SK-N-SH (cell line): ENCODE results near the gene CUEDC2. TPM values are rescaled to one million over a fixed set of nuclear protein-coding genes. Genes with fewer than 3 reads are reported as not detected.
A peak's percentile ranks its signal among the peaks of the same experiment; 100 is the strongest.

Experiments used
- CTCF ChIA-PET: fragments of 300-600, 350-600 bp; formaldehyde crosslinking; extraction: SDS; loops from one replicate; lab custom pipeline; 2021; lab: Yijun Ruan, JAX
- POLR2A ChIA-PET: fragments of 350-600 bp; sonication (Branson Sonifier 250); formaldehyde crosslinking; extraction: SDS; loops from one replicate; lab custom pipeline; 2020; ENCODE audit warnings: antibody characterized with exemption, inconsistent platforms; lab: Yijun Ruan, JAX
- DNase-seq: peaks from one replicate; pipeline ENCODE4 v3.0.0; 2012
- H2AFZ ChIP-seq: fragments of 200-600 bp; sonication (generic); 2 replicates; pipeline ENCODE4 v1.8.1; 2016; ENCODE audit warnings: antibody characterized with exemption, mild to moderate bottlenecking, low read depth
- H3F3A ChIP-seq: fragments of 200-600 bp; sonication (generic); replicated peaks from 2 replicates; pipeline ENCODE3; 2016; ENCODE audit warnings: antibody characterized with exemption, mild to moderate bottlenecking; ENCODE audit not compliant: insufficient read depth
- H3K27ac ChIP-seq, 2 experiments: fragments of 200-500 bp in 1 of 2; fragments of 200-600 bp in 1 of 2; sonication (Bioruptor generic) in 1 of 2; sonication (generic), shearing (Covaris generic) in 1 of 2; 2 replicates each; pipeline versions ENCODE4 v1.5.1 to v1.6.1; 2014 to 2016; ENCODE audit warnings: low read depth in 2 of 2, inconsistent platforms in 1 of 2, low read length in 1 of 2, mild to moderate bottlenecking in 1 of 2, mixed read lengths in 1 of 2
- H3K27me3 ChIP-seq: fragments of 200-600 bp; sonication (generic), shearing (Covaris generic); 2 replicates; pipeline ENCODE4 v1.6.1; 2016; ENCODE audit warnings: mixed run types; ENCODE audit not compliant: insufficient read depth
- H3K36me3 ChIP-seq, 2 experiments: fragments of 200-500 bp in 1 of 2; fragments of 200-600 bp in 1 of 2; sonication (Bioruptor generic) in 1 of 2; sonication (generic) in 1 of 2; replicated peaks in 1 of 2; 2 replicates each; pipeline versions ENCODE3 to v1.5.1; 2014 to 2016; ENCODE audit warnings: low read length in 1 of 2, mild to moderate bottlenecking in 1 of 2; ENCODE audit not compliant: insufficient read depth in 2 of 2, control insufficient read depth in 1 of 2
- H3K4me1 ChIP-seq, 2 experiments: fragments of 200-500 bp in 1 of 2; fragments of 200-600 bp in 1 of 2; sonication (Bioruptor generic) in 1 of 2; sonication (generic), shearing (Covaris generic) in 1 of 2; 2 replicates each; pipeline versions ENCODE4 v1.5.1 to v1.6.1; 2014 to 2016; ENCODE audit warnings: low read depth in 1 of 2, low read length in 1 of 2, mixed run types in 1 of 2; ENCODE audit not compliant: insufficient read depth in 2 of 2, control insufficient read depth in 1 of 2
- H3K4me2 ChIP-seq: fragments of 200-600 bp; sonication (generic), shearing (Covaris generic); 2 replicates; pipeline ENCODE4 v1.6.1; 2017; ENCODE audit warnings: mixed run types
- H3K4me3 ChIP-seq, 2 experiments: fragments of 200-500 bp in 1 of 2; fragments of 200-600 bp in 1 of 2; sonication (Bioruptor generic) in 1 of 2; sonication (generic), shearing (Covaris generic) in 1 of 2; 2 replicates each; pipeline versions ENCODE4 v1.5.1 to v1.8.1; 2014 to 2016; ENCODE audit warnings: low read depth in 2 of 2, inconsistent platforms in 1 of 2, low read length in 1 of 2, mild to moderate bottlenecking in 1 of 2, mixed read lengths in 1 of 2, moderate library complexity in 1 of 2
- H3K79me2 ChIP-seq: fragments of 200-600 bp; sonication (generic); 2 replicates; pipeline ENCODE4 v1.8.1; 2017; ENCODE audit warnings: mild to moderate bottlenecking; ENCODE audit not compliant: insufficient read depth
- H3K9ac ChIP-seq: fragments of 200-600 bp; sonication (generic); 2 replicates; pipeline ENCODE4 v1.6.1; 2017; ENCODE audit warnings: mixed run types
- H3K9me2 ChIP-seq: fragments of 200-600 bp; sonication (generic); 2 replicates; pipeline ENCODE4 v1.6.1; 2017; ENCODE audit warnings: mixed run types
- H3K9me3 ChIP-seq: fragments of 200-600 bp; sonication (generic); 2 replicates; pipeline ENCODE4 v1.6.1; 2017; ENCODE audit warnings: mixed run types, mild to moderate bottlenecking, moderate library complexity
- H4K20me1 ChIP-seq: fragments of 200-600 bp; sonication (generic); 2 replicates; pipeline ENCODE4 v1.6.1; 2017; ENCODE audit warnings: mild to moderate bottlenecking, mixed run types; ENCODE audit not compliant: insufficient read depth
- EP300 ChIP-seq, 2 experiments: IDR thresholded peaks; 2 replicates each; pipeline versions ENCODE4 v1.4.0 to v1.6.1; 2012; ENCODE audit warnings: borderline replicate concordance in 1 of 2, low read depth in 1 of 2, low read length in 1 of 2
- GABPA ChIP-seq: IDR thresholded peaks from 2 replicates; pipeline ENCODE4 v1.4.0; 2012; ENCODE audit warnings: low read depth, mild to moderate bottlenecking
- JUND ChIP-seq: IDR thresholded peaks from 2 replicates; pipeline ENCODE4 v1.4.0; 2012
- MXI1 ChIP-seq: IDR thresholded peaks from 2 replicates; pipeline ENCODE4 v1.6.1; 2012; ENCODE audit warnings: mild to moderate bottlenecking, low read depth, low read length, improper control_type of control experiment
- NRF1 ChIP-seq: IDR thresholded peaks from 2 replicates; pipeline ENCODE4 v1.6.1; 2012; ENCODE audit warnings: low read depth, mild to moderate bottlenecking, low read length
- POLR2AphosphoS5 ChIP-seq: IDR thresholded peaks from 2 replicates; pipeline ENCODE4 v1.6.1; 2012; ENCODE audit warnings: low read depth, low read length
- RCOR1 ChIP-seq: fragments of 150-350 bp; IDR thresholded peaks from 2 replicates; pipeline ENCODE4 v1.6.1; 2017; ENCODE audit warnings: antibody characterized with exemption, low read length
- REST ChIP-seq: IDR thresholded peaks from 2 replicates; pipeline ENCODE4 v1.6.1; 2012; ENCODE audit warnings: mild to moderate bottlenecking, low read depth, low read length, moderate library complexity
- TCF12 ChIP-seq: IDR thresholded peaks from 2 replicates; pipeline ENCODE4 v1.4.0; 2012
- WGBS: methylation state at CpG from one replicate; pipeline ENCODE4 v1.1.6; 2017; ENCODE audit warnings: low lambda C conversion rate; 5-methylcytosine and 5-hydroxymethylcytosine counted together
- polyA plus RNA-seq, 3 experiments: library from polyadenylated mRNA; depleted of rRNA; stranded (reverse); fragments of >200 nt; gene quantifications; 2 replicates each; pipeline ENCODE4 v1.2.3, GENCODE V29; 2012

CUEDC2 gene
- polyA plus RNA-seq, 1 of the 3 experiments (the other 2 are of a cell fraction), result 162 TPM

GRCh38 chr10:102419269-102420180 lies 12.8 kb downstream of the CUEDC2 start:
- no peak overlapping the region for H3K9ac ChIP-seq
- CTCF ChIA-PET, result interaction anchor here (1.1 to 18.3 kb wide), 7 partner anchors 8 to 250 kb away, joined by 3 to 359 read pairs (median 26); partner anchors contain the start of genes CUEDC2, NFKB2 and SUFU
- H3K9me3 ChIP-seq, result no peaks in the 10 kb centered on the region
- peak overlapping the region in 1 of 2 experiments; percentile 99; a peak in 3 of 4 replicates for H3K27ac ChIP-seq
- peak; percentile 92 for DNase-seq
- peak overlapping the region; percentile 84 for H3K4me2 ChIP-seq
- no peaks in the 10 kb centered on the region for H4K20me1 ChIP-seq
- POLR2A ChIA-PET, result interaction anchor here (0.6 to 4.2 kb wide), 7 partner anchors 13 to 42 kb away, joined by 3 to 41 read pairs (median 5); partner anchors contain the start of genes C10orf95 and CUEDC2
- no peaks in the 10 kb centered on the region for H3K9me2 ChIP-seq
- H2AFZ ChIP-seq, result peak overlapping the region; percentile 85
- under 1% methylated on average over 23 of the region's 54 CpGs for whole genome bisulfite sequencing
- peaks cover 15% of the 10 kb centered on the region for H3F3A ChIP-seq
- peaks cover 0 to 29% of the 10 kb centered on the region in 2 experiments; a peak in 2 of 4 replicates for H3K4me1 ChIP-seq
- H3K4me3 ChIP-seq, result peak overlapping the region; percentile 77 to 90
- H3K27me3 ChIP-seq, result no peaks in the 10 kb centered on the region
- H3K36me3 ChIP-seq, result peaks cover 0 to 17% of the 10 kb centered on the region in 2 experiments
- H3K79me2 ChIP-seq, result no peaks in the 10 kb centered on the region
- TF ChIP-seq MXI1, result peak; percentile 96; the same call in 1 of the 2 replicates
- TF ChIP-seq TCF12, result no peak
- TF ChIP-seq POLR2AphosphoS5, result no peak
- no peak for TF ChIP-seq GABPA
- peak; percentile 95 for TF ChIP-seq REST
- TF ChIP-seq NRF1, result peak; percentile 83
- no peak for TF ChIP-seq JUND
- no peak for TF ChIP-seq EP300 (IDR thresholded peaks at IDR 0.05; ENCODE audit: borderline replicate concordance in 1 of 2, low read depth in 1 of 2, low read length in 1 of 2)

- TF ChIP-seq RCOR1, result no peak
- TF ChIP-seq MXI1, result peak; percentile 77
- TF ChIP-seq, all 33 proteins: peak for 1
- Histone ChIP-seq H4K20me1 (no peaks in the 10 kb centered on the region), H3F3A (peaks cover 15% of the 10 kb centered on the region), H3K36me3 (peaks cover 0 to 9% of the 10 kb centered on the region in 2 experiments), H3K79me2 (no peaks in the 10 kb centered on the region), H3K9me2 (no peaks in the 10 kb centered on the region), H3K27ac (peak within 1 kb of the TSS in 1 of 2 experiments; percentile 99; a peak in 2 of 4 replicates), H2AFZ (peak within 1 kb of the TSS; percentile 85; the same call in 1 of the 2 replicates), H3K9ac (no peak within 1 kb of the TSS), H3K9me3 (no peaks in the 10 kb centered on the region), H3K4me3 (peak within 1 kb of the TSS; percentile 77 to 90), H3K27me3 (no peaks in the 10 kb centered on the region), H3K4me1 (peaks cover 0 to 29% of the 10 kb centered on the region in 2 experiments; a peak in 2 of 4 replicates), H3K4me2 (peak within 1 kb of the TSS; percentile 84)
- 5% methylated on average over 27 of the region's 45 CpGs for WGBS
- ChIA-PET CTCF (interaction anchor here (1.8 to 18.3 kb wide), 3 partner anchors 9 to 188 kb away, joined by 4 to 359 read pairs (median 8); partner anchors contain the start of gene NFKB2), POLR2A (interaction anchor here (4.2 kb wide), 1 partner anchor 13 kb away, joined by 41 read pairs; the partner anchor contains the start of gene CUEDC2)
- peak; percentile 94 for DNase-seq
Measured at GRCh38 chr10:102418622-102419268, 13.6 kb downstream of the CUEDC2 start, which contains the start of gene PSD. Gene PSD, minus strand, starts transcription at chr10:102418785. Its CDS starts 1,747 bp downstream, at chr10:102417038.
